GM19351 (cell line): ENCODE data around the gene FGFR1OP2.
"Not testable (repeated sequence)": the region's sequence is repeated elsewhere in the genome, so short reads cannot be mapped to it uniquely, and the experiment has no call there.

Source experiments
- ATAC-seq: cut with Tn5 transposase; IDR thresholded peaks from one replicate; pipeline ENCODE4 v1.9.1; 2021; ENCODE audit warnings: mild to moderate bottlenecking, moderate library complexity; ENCODE audit not compliant: unreplicated experiment

The FGFR1OP2 gene

GRCh38 chr12:26937863-26938700 lies at the start of gene FGFR1OP2, which contains the start of gene INTS13:
Gene FGFR1OP2, plus strand, starts transcription at chr12:26938470. Its CDS starts 15,689 bp downstream, at chr12:26954159.
Gene INTS13, minus strand, starts transcription at chr12:26937981. Its CDS starts 1,178 bp downstream, at chr12:26936803.
- peak; percentile 80 for ATAC-seq

GRCh38 chr12:26890784-26891183 lies 47.5 kb upstream of the FGFR1OP2 start:
- ATAC-seq = no peak

- no peak for ATAC-seq
These were observed 46.6 kb upstream of the FGFR1OP2 start for GRCh38 chr12:26891704-26892103.

DNA sequence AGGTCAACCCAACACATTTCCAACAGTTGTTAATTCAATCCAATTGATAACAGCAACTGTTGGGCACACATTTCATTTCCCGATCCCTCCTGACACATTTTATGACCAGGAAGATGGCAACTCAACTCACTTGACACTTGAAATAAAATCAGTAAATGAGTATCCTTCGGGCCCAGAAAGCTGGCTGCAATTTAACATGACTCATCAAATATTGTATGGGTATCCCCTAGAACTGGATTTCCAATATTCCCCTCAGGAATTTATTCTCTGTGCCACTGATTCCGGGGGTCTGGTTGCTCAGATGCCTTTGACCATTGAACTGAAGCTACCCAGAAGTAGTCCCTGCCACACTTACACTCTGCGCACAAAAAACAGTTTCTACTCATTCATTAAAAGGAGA lies 42.6 kb upstream of the FGFR1OP2 start:
- no peak for ATAC-seq

DNA sequence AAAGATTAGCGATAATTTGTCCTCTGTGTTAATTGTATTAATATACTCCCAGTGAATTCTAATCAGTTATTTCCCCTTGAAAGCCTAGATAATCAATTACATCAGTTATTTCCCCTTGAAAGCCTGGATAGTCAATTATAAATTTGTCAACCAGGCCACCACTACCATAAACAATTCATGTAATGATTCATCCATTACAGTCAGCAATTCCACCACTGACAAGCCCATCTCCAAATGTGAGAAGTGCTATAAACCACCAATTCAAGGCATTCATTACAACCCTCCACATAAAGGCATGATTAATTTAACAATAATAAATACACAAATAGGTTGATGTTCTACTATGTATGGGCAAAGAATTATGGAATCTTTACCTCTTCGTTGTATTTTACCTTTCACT lies 41.4 kb upstream of the FGFR1OP2 start:
- no peak for ATAC-seq

DNA sequence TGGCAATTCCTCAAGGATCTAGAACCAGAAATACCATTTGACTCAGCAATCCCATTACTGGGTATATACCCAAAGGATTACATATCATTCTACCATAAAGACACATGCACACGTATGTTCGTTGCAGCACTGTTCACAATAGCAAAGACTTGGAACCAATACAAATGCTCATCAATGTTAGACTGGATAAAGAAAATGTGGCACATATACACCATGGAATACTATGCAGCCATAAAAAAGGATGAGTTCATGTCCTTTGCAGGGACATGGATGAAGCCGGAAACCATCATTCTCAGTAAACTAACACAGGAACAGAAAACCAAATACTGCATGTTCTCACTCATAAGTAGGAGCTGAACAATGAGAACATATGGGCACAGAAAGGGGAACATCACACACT lies 34.9 kb upstream of the FGFR1OP2 start:
- ATAC-seq = not testable (repeated sequence)

DNA sequence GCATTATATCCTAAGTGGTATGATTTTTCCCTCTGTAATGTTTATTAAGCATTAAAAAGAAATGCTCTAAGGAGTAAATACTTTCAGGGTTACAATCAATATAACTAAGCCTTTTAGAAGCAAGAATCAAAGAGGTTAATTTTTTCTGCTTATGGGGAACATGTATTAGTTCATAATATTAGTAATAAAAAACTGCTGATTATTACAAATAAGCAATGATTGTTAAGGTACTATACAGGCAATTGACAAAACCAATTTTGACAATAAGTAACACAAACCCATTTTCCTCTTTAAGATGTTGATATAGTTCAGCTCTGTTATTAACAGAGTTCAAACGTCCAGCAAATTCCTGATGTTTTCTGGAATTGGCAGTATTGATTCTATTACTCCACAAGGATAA lies 32.2 kb upstream of the FGFR1OP2 start:
- no peak for ATAC-seq

DNA sequence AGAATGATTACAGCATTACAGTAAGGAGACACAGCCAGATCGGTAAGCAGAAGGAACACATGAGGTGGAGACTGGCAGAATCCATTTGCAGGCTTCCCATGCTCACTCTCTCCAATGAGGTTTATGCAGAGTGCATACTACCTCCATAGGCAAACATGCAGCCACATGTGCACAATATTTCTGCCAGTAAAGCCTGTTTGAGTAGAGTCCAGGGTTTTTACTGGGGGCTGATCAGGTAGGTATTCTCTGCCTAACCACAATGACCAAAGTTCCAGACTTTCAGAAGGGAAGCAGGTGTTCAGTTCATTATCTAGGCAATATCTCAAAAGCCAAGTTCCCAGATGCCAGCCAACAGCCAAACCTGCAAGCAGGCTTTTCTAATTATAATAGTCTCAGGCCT lies 31.6 kb upstream of the FGFR1OP2 start:
- ATAC-seq = no peak

DNA sequence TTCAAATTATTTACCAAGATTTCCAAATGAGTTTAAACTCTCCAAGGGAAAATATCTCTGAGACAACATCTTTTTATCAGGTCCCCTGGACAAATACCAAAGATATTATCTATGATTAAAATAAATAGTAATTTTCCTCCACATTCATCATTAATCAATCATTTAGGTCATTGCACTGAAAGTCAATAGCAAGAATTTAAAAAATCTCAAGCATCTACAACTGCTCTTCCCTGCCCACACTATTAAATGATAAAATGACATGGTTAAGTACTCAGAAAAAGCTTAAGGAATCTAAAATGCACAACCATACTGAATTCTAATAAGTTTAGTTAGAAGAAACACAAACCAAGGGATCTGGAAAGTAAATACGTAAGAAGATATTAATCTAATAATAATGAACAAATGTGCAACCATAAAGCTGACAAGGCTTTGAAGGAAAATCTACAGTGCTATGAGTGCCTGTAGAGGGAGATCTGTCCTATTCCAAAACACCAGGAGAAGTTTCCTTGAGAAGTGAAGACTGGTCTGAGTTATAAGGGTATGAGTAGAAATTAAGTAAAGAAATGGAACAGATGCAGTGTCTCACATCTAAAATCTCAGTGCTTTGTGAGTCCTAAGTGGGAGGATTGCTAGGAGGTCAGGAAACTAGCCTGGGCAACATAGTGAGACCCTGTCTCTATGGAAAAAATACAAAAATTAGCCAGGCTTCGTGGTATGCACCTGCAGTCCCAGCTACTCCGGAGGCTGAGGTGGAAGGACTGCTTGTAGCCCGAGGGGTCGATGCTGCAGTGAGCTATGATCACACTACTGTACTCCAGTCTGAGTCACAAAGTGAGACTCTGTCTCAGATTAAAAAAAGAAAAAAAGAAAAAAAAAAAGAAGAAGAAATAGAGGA lies 19.7 kb upstream of the FGFR1OP2 start:
- ATAC-seq = no peak

- no peak for ATAC-seq
These were observed 19.1 kb upstream of the FGFR1OP2 start for GRCh38 chr12:26919216-26919555.

DNA sequence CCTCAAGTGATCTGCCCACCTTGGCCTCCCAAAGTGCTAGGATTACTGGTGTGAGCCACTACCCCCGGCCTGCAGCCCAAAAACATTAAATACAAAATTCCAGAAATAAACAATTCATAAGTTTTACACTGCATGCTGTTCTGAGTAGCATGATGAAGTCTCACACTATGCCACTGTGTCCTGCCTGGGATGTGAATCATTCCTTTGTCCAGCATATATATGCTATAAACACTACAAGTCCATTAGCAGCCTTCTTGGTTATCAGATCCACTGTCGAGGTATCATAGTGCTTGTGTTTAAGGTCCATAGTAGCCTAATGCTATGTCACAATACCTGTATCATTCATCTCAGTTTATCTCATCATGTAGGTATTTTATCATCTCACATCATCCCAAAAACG lies 16.4 kb upstream of the FGFR1OP2 start:
- no peak for ATAC-seq

- ATAC-seq = no peak
These were observed 9.6 kb upstream of the FGFR1OP2 start for GRCh38 chr12:26928661-26929060.

DNA sequence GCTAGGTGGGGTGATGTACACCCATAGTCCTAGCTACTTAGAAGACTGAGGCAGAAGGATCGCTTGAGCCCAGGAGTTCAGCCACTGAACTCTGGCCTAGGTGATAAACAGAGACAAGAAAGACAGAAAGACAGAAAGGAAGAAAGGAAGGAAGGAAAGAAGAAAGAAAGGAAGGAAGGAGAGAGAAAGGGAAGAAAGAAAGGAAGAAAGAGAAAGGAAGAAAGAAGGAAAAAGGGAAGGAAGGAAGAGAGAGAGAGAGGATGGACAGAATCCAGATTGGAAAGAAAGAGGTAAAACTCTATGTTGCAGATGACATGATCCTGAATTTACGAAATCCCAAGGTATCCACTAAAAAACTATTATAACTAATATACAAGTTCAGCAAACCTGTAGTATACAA lies 8.7 kb upstream of the FGFR1OP2 start:
- ATAC-seq = no peak

- no peak for ATAC-seq
These were observed 2.5 kb upstream of the FGFR1OP2 start for GRCh38 chr12:26935636-26936378.

DNA sequence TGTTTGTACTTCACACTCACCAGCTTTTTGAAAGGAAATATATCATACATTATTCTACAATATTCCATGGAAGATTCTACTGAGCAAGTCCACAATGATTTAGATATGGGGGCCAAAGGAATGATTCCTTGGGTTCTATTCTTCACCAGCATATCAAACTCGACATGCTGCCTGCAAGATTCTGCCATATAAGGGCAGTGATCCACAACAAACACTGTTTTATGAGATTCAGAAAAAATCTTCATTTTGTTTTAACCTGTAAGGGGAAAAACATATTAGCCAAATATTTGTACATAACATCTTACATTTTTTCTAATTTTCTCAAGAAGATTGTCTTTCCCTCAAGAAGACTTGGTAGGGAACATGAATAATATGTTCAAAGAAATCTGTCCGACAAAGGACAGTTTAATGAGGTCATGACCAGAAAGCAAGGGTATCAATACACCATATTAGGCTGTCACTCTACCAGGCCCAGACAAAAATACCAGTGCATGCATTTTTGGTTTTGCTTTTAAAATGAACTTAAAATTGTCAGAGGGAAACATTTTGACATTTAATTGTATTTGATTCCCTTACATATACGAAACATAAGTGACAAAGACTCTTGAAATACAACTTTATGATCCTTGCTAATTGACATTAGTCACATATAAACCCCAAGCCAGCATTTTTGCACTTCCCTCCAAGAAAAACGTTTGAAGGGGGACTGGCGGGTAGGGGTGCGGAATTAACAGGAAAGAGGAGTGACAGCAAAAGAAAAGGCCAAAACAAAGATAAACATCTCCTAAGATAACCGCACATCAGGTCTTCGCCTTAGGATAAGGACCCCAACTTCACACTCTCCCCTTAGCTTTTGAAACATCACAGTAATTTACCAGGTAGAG lies 1.5 kb upstream of the FGFR1OP2 start:
- no peak for ATAC-seq

DNA sequence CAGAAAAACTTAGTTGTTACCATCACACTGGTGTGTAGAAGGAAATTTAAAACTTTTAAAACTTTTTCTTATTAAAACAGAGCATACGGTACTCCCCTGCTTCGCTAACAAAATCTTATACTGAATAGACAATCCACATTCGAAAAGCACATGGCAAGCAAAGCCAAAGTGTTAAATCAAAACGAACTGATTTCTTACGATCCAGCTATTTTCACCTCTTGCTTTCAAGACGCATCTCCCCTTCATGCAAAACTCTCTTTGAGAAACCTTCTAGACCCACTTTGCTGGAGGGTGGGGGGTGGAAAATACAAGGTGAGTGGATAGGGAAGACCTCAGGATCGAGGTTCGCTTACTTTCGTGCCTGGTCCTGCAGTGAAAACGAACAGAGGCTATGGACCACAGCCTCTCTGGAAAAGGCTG lies 817 bp upstream of the FGFR1OP2 start:
- ATAC-seq = peak; percentile 16

GRCh38 chr12:26938701-26939062 lies 412 bp downstream of the FGFR1OP2 start:
- ATAC-seq = peak; percentile 10

DNA sequence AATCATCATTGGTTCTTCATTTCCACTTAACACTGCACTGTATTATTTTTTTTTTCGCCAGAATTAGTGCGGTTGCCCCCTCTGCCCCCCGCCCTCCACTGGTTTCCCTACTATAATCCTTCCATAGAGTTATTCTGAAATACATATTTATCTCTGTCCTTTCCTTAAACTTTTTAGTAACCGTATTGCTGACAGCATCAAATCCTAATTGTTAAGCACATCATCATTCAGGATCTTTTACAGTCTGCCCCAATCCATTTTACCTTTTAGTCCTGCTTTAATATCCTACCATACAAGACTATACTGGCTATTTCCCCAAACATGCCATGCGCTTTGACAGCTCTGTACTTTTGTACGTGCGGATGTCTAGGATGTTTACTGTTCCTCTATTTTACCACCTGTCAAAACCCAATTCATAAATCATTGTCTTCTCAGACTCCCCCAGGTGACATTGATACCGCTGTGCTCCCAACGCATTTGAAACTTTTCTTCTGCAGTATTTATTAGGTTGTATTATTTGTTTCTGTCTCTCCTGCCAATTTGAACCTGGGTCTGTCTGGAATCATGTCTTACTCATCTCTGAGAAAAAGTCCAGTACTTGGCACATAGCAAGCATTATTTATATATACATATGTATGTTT lies 1.0 kb downstream of the FGFR1OP2 start:
- ATAC-seq = no peak

GRCh38 chr12:26939953-26940352 lies 1.7 kb downstream of the FGFR1OP2 start:
- no peak for ATAC-seq
